Activated T-helper 1 cell treated with anti-CD3 and anti-CD28 coated beads, Interleukin-12 subunit alpha, Interleukin-12 subunit beta, Interleukin-2, Interleukin-4 antibody, amounts not matched to agents 30 ng/mL and 10 ng/mL and 1 ng/mL, durations not matched to agents 14 hours and 24 hours and 36 hours (primary cell): ENCODE measurements around the gene LMNA. TPM values are rescaled to one million over a fixed set of nuclear protein-coding genes. Genes with fewer than 3 reads are reported as not detected.
A peak's percentile ranks its signal among the peaks of the same experiment; 100 is the strongest.

Experiments
- DNase-seq: peaks from one replicate; pipeline ENCODE4 v3.0.0; 2021; ENCODE audit warnings: low spot score
- H3K27ac Mint-ChIP-seq: one replicate; pipeline ENCODE4 v1.8.0; 2021; ENCODE audit warnings: mild to moderate bottlenecking, mixed read lengths
- H3K27me3 Mint-ChIP-seq: one replicate; pipeline ENCODE4 v1.8.0; 2022; ENCODE audit warnings: mild to moderate bottlenecking, moderate library complexity, mixed read lengths; ENCODE audit not compliant: insufficient read depth
- H3K36me3 Mint-ChIP-seq: one replicate; pipeline ENCODE4 v1.8.0; 2021; ENCODE audit warnings: low read depth, mixed read lengths
- H3K4me1 Mint-ChIP-seq: one replicate; pipeline ENCODE4 v1.8.0; 2021; ENCODE audit warnings: low read depth, mixed read lengths
- H3K4me3 Mint-ChIP-seq: one replicate; pipeline ENCODE4 v1.8.0; 2021; ENCODE audit warnings: mild to moderate bottlenecking, moderate library complexity, mixed read lengths
- H3K9me3 Mint-ChIP-seq: one replicate; pipeline ENCODE4 v1.8.0; 2021; ENCODE audit warnings: mixed read lengths
- intact Hi-C: fragments of 100-400 bp; cut with micrococcal nuclease; formaldehyde crosslinking; loops from one replicate; pipeline ENCODE4 v1.15.1; 2024
- total RNA-seq: library from RNA; stranded (reverse); gene quantifications from 2 replicates; pipeline ENCODE4 v1.2.3, GENCODE V29; 2022

The LMNA gene
- total RNA-seq, 1 donor from 2014 or later: 84.1 TPM

DNA sequence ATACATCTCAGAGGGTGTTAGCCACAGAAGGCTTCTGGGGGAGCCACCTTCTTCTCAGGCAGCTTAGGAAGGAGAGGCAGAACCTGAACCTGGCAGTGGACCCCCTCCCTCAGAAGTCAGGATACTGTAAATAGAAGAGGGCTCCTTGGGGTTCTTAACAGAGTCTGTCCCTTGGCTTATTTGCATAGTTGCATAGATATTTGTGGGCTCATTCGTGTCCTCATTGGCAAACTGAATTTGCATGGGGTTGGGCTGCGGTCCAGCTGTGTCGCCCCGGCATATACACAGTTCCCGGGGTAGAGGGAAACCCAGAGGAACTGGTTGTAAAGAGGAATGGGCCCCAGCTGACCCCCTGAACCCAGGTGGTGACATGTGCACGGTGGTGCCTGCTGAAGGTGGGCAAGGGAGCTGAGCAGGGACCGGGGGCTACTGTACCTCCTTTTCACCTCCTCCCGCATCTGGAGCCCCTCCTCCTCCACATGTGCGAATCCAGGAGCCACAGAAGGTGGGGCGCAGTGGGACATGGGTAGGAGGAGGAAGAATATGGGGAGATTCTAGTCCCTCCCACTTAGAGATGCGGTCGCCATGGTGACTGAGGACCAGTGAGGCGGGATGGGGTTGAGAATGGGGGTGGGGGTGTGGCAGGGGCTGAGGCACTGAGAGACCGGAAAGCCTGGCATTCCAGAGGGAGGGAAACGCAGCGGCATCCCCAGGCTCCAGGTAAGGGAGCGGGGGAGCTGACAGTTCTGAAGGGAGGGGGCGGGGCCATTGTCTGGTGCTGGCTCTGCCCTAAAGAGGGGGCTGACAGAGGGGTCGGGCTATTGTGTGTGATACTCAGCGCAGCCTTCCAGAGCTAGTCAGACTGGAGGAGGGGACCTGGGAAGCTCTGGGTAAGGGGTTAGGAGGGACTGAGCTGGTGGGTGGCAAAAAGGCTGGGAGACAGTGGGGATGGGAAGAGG is 35.1 kb downstream of the LMNA start:
- no peaks in the 10 kb centered on the region for H3K9me3 Mint-ChIP-seq
- H3K4me1 Mint-ChIP-seq: peaks cover 69% of the 10 kb centered on the region
- intact Hi-C loops: no loop called here
- no peaks in the 10 kb centered on the region for H3K27me3 Mint-ChIP-seq
- H3K4me3 Mint-ChIP-seq: no peak overlapping the region
- H3K27ac Mint-ChIP-seq: no peak overlapping the region
- no peaks in the 10 kb centered on the region for H3K36me3 Mint-ChIP-seq
- no peak for DNase-seq

DNA sequence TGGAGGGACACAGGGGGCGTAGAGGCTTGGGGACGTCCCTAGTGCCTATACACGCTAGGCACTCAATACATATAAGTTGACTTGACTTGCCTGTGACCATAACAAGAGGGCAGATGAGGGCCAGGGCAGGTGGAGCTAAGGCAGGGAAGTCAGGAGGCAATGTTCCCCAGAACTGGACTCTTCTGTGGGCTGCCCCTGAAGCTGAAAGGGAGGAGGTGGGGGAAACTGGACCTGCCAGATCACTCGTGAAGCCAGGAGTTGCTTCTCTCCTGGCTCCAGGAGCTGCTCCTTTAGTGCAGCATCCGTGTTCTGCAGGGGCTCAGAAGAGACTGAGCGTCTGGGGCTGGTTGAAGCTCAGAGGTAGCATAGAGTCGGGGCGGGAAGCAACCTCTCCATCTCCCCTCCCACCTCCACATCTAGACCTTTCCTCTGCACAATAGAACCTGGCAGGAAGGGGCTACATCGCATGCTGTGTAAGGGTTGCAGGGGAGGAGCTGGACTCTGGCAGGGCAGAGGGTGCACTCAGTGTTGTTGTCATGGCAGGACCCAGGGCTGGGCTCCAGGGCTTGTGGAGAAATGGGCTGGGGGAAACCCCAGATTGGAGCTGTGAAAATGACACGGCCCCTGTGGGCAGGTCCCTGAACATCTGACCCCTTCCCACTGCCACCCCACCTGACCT is 36.0 kb downstream of the LMNA start:
- no peaks in the 10 kb centered on the region for H3K9me3 Mint-ChIP-seq
- H3K4me1 Mint-ChIP-seq: peaks cover 75% of the 10 kb centered on the region
- H3K36me3 Mint-ChIP-seq: no peaks in the 10 kb centered on the region
- H3K27ac Mint-ChIP-seq: no peak overlapping the region
- no peak for DNase-seq
- intact Hi-C loops: no loop called here
- no peak overlapping the region for H3K4me3 Mint-ChIP-seq
- no peaks in the 10 kb centered on the region for H3K27me3 Mint-ChIP-seq

- Mint-ChIP-seq H3K4me3 (no peak overlapping the region), H3K4me1 (peaks cover 76% of the 10 kb centered on the region), H3K27ac (no peak overlapping the region), H3K27me3 (no peaks in the 10 kb centered on the region), H3K36me3 (no peaks in the 10 kb centered on the region), H3K9me3 (no peaks in the 10 kb centered on the region)
- no peak for DNase-seq
- intact Hi-C loops: no loop called here
Measured at GRCh38 chr1:156151093-156151688, 36.7 kb downstream of the LMNA start.

GRCh38 chr1:156152628-156153027 is 38.1 kb downstream of the LMNA start:
- H3K4me1 Mint-ChIP-seq: peaks cover 72% of the 10 kb centered on the region
- no peak overlapping the region for H3K4me3 Mint-ChIP-seq

DNA sequence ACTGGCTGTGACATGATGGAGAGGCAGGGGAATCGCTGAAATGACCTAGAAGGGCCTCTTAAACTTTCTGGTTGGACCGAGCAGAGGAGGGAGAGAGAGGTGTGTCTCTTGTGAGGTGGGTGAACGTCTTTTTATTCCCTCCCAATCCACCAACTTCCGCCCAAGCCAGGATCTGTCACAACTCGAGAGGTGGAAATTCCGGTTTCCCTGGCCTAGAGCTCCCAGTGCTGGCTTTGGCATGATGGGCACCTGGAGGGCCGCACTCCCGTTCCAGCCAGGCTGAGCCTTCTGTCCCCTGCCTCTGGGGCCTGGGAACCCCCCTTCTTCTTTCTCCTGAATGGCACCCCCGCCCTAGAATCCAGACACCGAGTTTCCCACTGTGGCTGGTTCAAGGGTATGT is 38.9 kb downstream of the LMNA start, which contains the start of gene SEMA4A:
TSS of gene SEMA4A (plus strand) at position 224 of the 400 bp plus-strand sequence. CDS start 994 bp downstream, outside the sequence.
- no peak for DNase-seq
- intact Hi-C loops: no loop called here
- peak within 1 kb of the TSS; percentile 45 for H3K27ac Mint-ChIP-seq
- no peaks in the 10 kb centered on the region for H3K36me3 Mint-ChIP-seq
- H3K9me3 Mint-ChIP-seq: no peaks in the 10 kb centered on the region
- peaks cover 70% of the 10 kb centered on the region for H3K4me1 Mint-ChIP-seq
- no peaks in the 10 kb centered on the region for H3K27me3 Mint-ChIP-seq
- H3K4me3 Mint-ChIP-seq: peak within 1 kb of the TSS; percentile 63

More at GRCh38 chr1:156152628-156153027, 38.1 kb downstream of the LMNA start:
- peak overlapping the region; percentile 45 for H3K27ac Mint-ChIP-seq
- H3K36me3 Mint-ChIP-seq: no peaks in the 10 kb centered on the region
- no peaks in the 10 kb centered on the region for H3K27me3 Mint-ChIP-seq
- intact Hi-C loops: no loop called here
- DNase-seq: no peak
- no peaks in the 10 kb centered on the region for H3K9me3 Mint-ChIP-seq

- intact Hi-C loops: no loop called here
- Mint-ChIP-seq H3K27ac (peak overlapping the region; percentile 13), H3K4me3 (peak overlapping the region; percentile 63), H3K27me3 (no peaks in the 10 kb centered on the region), H3K4me1 (peaks cover 71% of the 10 kb centered on the region), H3K9me3 (no peaks in the 10 kb centered on the region), H3K36me3 (no peaks in the 10 kb centered on the region)
- no peak for DNase-seq
Measured at GRCh38 chr1:156154317-156154749, 39.8 kb downstream of the LMNA start.

DNA sequence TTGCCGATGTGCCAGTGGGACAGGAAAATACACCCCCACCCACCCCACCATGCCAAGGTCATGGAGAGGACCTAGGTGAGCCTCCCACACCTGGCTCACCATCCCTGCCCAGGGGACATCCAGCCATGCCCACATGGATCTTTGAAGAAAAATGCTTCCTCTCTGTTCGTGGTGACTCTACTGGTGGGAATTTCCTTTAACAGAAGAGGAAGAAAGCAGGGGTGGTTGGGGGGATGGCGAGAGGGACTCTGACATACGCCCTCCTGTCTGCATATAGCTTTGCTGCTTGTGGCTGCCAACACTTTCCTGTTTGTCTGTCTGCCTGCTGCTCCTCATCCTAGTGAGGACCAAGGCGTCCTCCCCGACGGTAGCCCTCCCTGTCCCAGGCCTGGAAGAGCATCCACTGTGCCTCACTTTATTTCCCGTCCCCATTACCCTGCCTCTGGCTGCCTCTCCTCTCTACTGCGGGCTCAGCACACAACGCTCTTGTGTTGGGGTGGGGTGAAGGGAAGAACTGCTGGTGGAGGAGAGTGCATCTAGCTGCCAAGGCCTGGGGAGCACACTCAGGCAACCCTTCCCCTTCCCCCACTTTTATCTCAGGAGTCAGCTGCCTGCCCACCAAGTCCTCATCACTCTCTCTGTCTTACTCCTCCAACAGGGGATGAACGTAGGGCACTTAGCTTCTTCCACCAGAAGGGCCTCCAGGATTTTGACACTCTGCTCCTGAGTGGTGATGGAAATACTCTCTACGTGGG is 41.4 kb downstream of the LMNA start:
- H3K36me3 Mint-ChIP-seq: no peaks in the 10 kb centered on the region
- DNase-seq: no peak
- intact Hi-C loops: no loop called here

DNA sequence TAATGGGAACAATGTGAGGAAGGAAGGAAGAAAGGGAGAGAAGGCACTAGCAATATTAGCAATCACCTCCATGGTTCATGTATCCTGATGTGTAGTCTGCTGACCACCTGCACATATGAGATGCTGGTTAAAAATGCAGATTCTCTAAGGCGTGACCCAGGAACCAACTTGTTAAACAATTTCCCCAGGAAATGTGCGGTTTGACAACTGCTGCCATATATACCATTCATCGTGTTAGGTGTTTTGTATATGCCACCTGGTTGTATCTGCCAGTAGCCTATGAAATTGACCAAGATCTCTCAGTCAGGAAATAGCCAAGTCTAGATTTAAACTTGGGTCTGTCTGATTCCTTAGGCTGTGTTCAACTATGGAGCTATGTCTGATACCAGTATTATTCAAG is 43.0 kb downstream of the LMNA start:
- H3K27ac Mint-ChIP-seq: no peak overlapping the region
- H3K36me3 Mint-ChIP-seq: peaks cover 3% of the 10 kb centered on the region
- H3K4me3 Mint-ChIP-seq: no peak overlapping the region
- intact Hi-C loops: no loop called here
- no peaks in the 10 kb centered on the region for H3K9me3 Mint-ChIP-seq
- H3K27me3 Mint-ChIP-seq: peaks cover 3% of the 10 kb centered on the region
- no peak for DNase-seq
- H3K4me1 Mint-ChIP-seq: peaks cover 75% of the 10 kb centered on the region

More for the DNA sequence above, 41.4 kb downstream of the LMNA start:
- peak overlapping the region; percentile 69 for H3K27ac Mint-ChIP-seq
- peaks cover 75% of the 10 kb centered on the region for H3K4me1 Mint-ChIP-seq
- peaks cover 1% of the 10 kb centered on the region for H3K27me3 Mint-ChIP-seq
- no peaks in the 10 kb centered on the region for H3K9me3 Mint-ChIP-seq
- peak overlapping the region; percentile 52 for H3K4me3 Mint-ChIP-seq

- H3K4me1 Mint-ChIP-seq: peaks cover 70% of the 10 kb centered on the region
- no peak overlapping the region for H3K27ac Mint-ChIP-seq
- intact Hi-C loops: no loop called here
- no peak for DNase-seq
- H3K9me3 Mint-ChIP-seq: no peaks in the 10 kb centered on the region
- H3K36me3 Mint-ChIP-seq: peaks cover 3% of the 10 kb centered on the region
- H3K27me3 Mint-ChIP-seq: peaks cover 3% of the 10 kb centered on the region
- no peak overlapping the region for H3K4me3 Mint-ChIP-seq
Measured at GRCh38 chr1:156157966-156158365, 43.5 kb downstream of the LMNA start.

GRCh38 chr1:156160000-156160742 is 45.7 kb downstream of the LMNA start:
- peaks cover 3% of the 10 kb centered on the region for H3K9me3 Mint-ChIP-seq
- H3K27ac Mint-ChIP-seq: peak overlapping the region; percentile 67
- intact Hi-C loops: loop anchor here (2.0 kb wide), 1 partner anchor 33 kb away; no protein-coding TSS in a partner anchor
- peaks cover 3% of the 10 kb centered on the region for H3K27me3 Mint-ChIP-seq
- peak overlapping the region; percentile 66 for H3K4me3 Mint-ChIP-seq
- no peak for DNase-seq
- H3K4me1 Mint-ChIP-seq: peaks cover 57% of the 10 kb centered on the region
- peaks cover 9% of the 10 kb centered on the region for H3K36me3 Mint-ChIP-seq

DNA sequence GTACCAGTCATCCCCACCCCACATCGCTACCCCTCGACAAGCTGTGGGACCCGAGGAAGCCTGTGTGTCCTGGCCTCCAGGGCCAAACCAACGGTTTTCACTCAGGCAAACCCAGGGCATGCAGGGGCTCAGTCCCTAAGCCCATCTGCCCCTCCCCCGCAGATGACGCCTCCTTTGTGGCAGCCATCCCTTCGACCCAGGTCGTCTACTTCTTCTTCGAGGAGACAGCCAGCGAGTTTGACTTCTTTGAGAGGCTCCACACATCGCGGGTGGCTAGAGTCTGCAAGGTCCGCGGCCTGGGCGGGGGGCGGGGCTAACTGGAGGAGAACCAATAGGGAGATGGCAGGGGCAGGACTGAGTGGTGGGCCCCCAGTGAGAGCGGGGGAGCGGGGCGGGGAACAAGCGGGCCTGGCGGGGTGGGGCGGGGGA is 46.2 kb downstream of the LMNA start:
- Mint-ChIP-seq H3K4me3 (peak overlapping the region; percentile 66), H3K4me1 (peaks cover 54% of the 10 kb centered on the region), H3K27me3 (peaks cover 3% of the 10 kb centered on the region), H3K27ac (peak overlapping the region; percentile 45), H3K9me3 (peaks cover 8% of the 10 kb centered on the region), H3K36me3 (peaks cover 11% of the 10 kb centered on the region)
- peak; percentile 52 for DNase-seq
- intact Hi-C loops: loop anchor here (1.0 to 2.0 kb wide), 2 partner anchors 32 to 65 kb away; no protein-coding TSS in a partner anchor
